ENCODE measurements around the gene GLIS1.

The GLIS1 gene

GRCh38 chr1:53532912-53533311 is 206.1 kb downstream of the GLIS1 start:
- no peak for DNase-seq (ENCODE audit: low read depth)
- no peak for TF ChIP-seq CTCF (conservative IDR thresholded peaks at IDR 0.05; ENCODE audit: low read depth, low read length)
- no peak overlapping the region for H3K4me3 ChIP-seq (ENCODE audit: low read length)

GRCh38 chr1:53532377-53532776 is 206.6 kb downstream of the GLIS1 start:
- H3K4me3 ChIP-seq (ENCODE audit: low read length), result no peak overlapping the region

GRCh38 chr1:53530550-53530949 is 208.4 kb downstream of the GLIS1 start:
- no peak for TF ChIP-seq CTCF (conservative IDR thresholded peaks at IDR 0.05; ENCODE audit: low read depth, low read length)
- no peak for DNase-seq (ENCODE audit: low read depth)

More at GRCh38 chr1:53532377-53532776, 206.6 kb downstream of the GLIS1 start:
- no peak for TF ChIP-seq CTCF (conservative IDR thresholded peaks at IDR 0.05; ENCODE audit: low read depth, low read length)
- no peak for DNase-seq (ENCODE audit: low read depth)

GRCh38 chr1:53529555-53529954 is 209.4 kb downstream of the GLIS1 start:
- no peak for TF ChIP-seq CTCF (conservative IDR thresholded peaks at IDR 0.05; ENCODE audit: low read depth, low read length)
- H3K4me3 ChIP-seq (ENCODE audit: low read length), result no peak overlapping the region
- no peak for DNase-seq (ENCODE audit: low read depth)

More at GRCh38 chr1:53530550-53530949, 208.4 kb downstream of the GLIS1 start:
- no peak overlapping the region for H3K4me3 ChIP-seq (ENCODE audit: low read length)

GRCh38 chr1:53527368-53527767 is 211.6 kb downstream of the GLIS1 start:
- DNase-seq (ENCODE audit: low read depth), result no peak
- no peak for TF ChIP-seq CTCF (conservative IDR thresholded peaks at IDR 0.05; ENCODE audit: low read depth, low read length)
- no peak overlapping the region for H3K4me3 ChIP-seq (ENCODE audit: low read length)

- no peak for TF ChIP-seq CTCF (conservative IDR thresholded peaks at IDR 0.05; ENCODE audit: low read depth, low read length)
- no peak overlapping the region for H3K4me3 ChIP-seq (ENCODE audit: low read length)
- DNase-seq (ENCODE audit: low read depth), result no peak
Observed at GRCh38 chr1:53526451-53527101, 212.4 kb downstream of the GLIS1 start.

- no peak overlapping the region for H3K4me3 ChIP-seq (ENCODE audit: low read length)
- peak; percentile 7 for TF ChIP-seq CTCF (conservative IDR thresholded peaks at IDR 0.05; ENCODE audit: low read depth, low read length)
- no peak for DNase-seq (ENCODE audit: low read depth)
Observed at GRCh38 chr1:53525595-53525994, 213.4 kb downstream of the GLIS1 start.

Measured in retinal pigment epithelial cell (primary cell).